NB4 (cell line): ENCODE measurements around the gene STRA6.

Experiments used
- MYC ChIP-seq: IDR thresholded peaks from 2 replicates; pipeline ENCODE4 v1.6.1; 2011; ENCODE audit warnings: low read depth, low read length
- POLR2A ChIP-seq: IDR thresholded peaks from 2 replicates; pipeline ENCODE4 v1.6.1; 2011; ENCODE audit warnings: mild to moderate bottlenecking; ENCODE audit not compliant: insufficient read length; ENCODE audit errors: extremely low read depth
- TF ChIP-seq, protein P1 (sequence below): IDR thresholded peaks from one replicate; pipeline ENCODE4 v1.5.1; 2012; ENCODE audit warnings: low read depth, low read length
- TF ChIP-seq, protein P2 (sequence below): IDR thresholded peaks from 2 replicates; pipeline ENCODE4 v1.6.1; 2011; ENCODE audit warnings: low read depth, low read length

DNA sequence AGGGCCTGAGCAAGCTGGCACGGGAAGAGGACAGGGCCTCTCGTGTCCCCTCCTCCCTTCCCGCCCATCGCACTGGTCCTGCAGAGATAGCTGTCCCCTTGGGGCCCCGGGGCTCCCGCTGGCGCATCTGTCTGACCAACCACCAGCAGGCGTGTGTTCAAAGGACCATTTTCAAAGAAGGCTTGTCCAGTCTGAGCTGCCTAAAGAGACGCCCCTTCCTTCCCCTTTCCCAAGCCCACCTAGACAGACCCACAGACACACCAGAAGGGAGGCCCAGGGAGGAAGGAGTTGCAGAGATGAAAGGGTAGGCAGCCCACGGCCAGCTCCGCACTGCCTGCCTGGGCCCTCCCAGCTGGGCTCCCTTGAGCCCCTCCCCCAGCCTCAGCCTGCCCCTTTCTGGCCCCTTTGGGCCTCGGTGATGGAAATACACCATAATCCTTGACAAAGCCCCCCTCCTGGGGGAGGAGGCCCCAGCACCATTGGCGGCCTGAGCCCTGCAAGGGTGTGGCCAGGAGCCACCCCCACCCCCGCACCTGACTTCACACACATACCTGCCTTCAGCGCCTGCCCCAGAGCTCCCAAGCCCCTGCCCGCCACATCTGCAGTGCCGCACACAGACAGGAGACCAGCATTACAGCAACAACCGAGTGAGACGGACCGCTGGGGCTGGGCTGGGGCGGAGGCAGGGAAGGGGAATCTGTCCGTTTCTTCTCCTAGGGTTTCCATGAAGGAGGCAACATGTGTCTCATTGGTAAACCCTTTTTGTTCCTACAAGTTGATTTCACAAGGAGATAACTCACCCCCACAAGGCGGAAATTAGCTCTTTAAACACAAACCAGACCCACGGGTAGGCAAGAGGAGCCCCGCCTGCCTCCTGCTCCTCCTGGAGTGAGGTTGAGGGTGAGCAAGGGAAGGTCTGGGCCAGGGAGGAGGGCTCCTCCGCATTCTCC, at the start of gene STRA6:
- TF ChIP-seq, protein P1, sequence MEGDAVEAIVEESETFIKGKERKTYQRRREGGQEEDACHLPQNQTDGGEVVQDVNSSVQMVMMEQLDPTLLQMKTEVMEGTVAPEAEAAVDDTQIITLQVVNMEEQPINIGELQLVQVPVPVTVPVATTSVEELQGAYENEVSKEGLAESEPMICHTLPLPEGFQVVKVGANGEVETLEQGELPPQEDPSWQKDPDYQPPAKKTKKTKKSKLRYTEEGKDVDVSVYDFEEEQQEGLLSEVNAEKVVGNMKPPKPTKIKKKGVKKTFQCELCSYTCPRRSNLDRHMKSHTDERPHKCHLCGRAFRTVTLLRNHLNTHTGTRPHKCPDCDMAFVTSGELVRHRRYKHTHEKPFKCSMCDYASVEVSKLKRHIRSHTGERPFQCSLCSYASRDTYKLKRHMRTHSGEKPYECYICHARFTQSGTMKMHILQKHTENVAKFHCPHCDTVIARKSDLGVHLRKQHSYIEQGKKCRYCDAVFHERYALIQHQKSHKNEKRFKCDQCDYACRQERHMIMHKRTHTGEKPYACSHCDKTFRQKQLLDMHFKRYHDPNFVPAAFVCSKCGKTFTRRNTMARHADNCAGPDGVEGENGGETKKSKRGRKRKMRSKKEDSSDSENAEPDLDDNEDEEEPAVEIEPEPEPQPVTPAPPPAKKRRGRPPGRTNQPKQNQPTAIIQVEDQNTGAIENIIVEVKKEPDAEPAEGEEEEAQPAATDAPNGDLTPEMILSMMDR = no peak
- TF ChIP-seq MYC = 0 out of 2 replicates have a peak, but pooled peaks have one; percentile 25
- TF ChIP-seq POLR2A = no peak
- TF ChIP-seq, protein P2, sequence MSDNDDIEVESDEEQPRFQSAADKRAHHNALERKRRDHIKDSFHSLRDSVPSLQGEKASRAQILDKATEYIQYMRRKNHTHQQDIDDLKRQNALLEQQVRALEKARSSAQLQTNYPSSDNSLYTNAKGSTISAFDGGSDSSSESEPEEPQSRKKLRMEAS = no peak
